HFF-Myc (cell line): ENCODE data around the gene PRKN.

Experiments
- DNase-seq: peaks from one replicate; pipeline ENCODE4 v3.0.0-alpha.2; 2011; ENCODE audit warnings: low read depth; ENCODE audit errors: extremely low read depth
- H3K4me3 ChIP-seq: replicated peaks from 2 replicates; pipeline ENCODE4 v1.5.1; 2011; ENCODE audit warnings: low read depth, mild to moderate bottlenecking, control low read depth, low read length
- CTCF ChIP-seq: IDR thresholded peaks from 2 replicates; pipeline ENCODE4 v1.5.1; 2012; ENCODE audit warnings: mild to moderate bottlenecking, low read depth, low read length, control low read depth; ENCODE audit errors: missing control alignments

The PRKN gene

GRCh38 chr6:162056061-162056460 is 671.5 kb downstream of the PRKN start:
- H3K4me3 ChIP-seq: no peak overlapping the region
- no peak for DNase-seq
- no peak for TF ChIP-seq CTCF

- DNase-seq: no peak
- no peak overlapping the region for H3K4me3 ChIP-seq
- TF ChIP-seq CTCF: no peak
Observed at GRCh38 chr6:162055365-162055764, 672.2 kb downstream of the PRKN start.

GRCh38 chr6:162053084-162053483 is 674.5 kb downstream of the PRKN start:
- TF ChIP-seq CTCF: no peak
- no peak overlapping the region for H3K4me3 ChIP-seq
- DNase-seq: no peak

GRCh38 chr6:162050579-162050978 is 677.0 kb downstream of the PRKN start:
- DNase-seq: no peak
- TF ChIP-seq CTCF: no peak
- H3K4me3 ChIP-seq: no peak overlapping the region

GRCh38 chr6:162046324-162046723 is 681.2 kb downstream of the PRKN start:
- H3K4me3 ChIP-seq: no peak overlapping the region
- no peak for DNase-seq
- TF ChIP-seq CTCF: no peak

- no peak for TF ChIP-seq CTCF
- DNase-seq: no peak
- no peak overlapping the region for H3K4me3 ChIP-seq
Observed at GRCh38 chr6:162032620-162033019, 694.9 kb downstream of the PRKN start.

GRCh38 chr6:162029873-162030576 is 697.5 kb downstream of the PRKN start:
- no peak for DNase-seq
- TF ChIP-seq CTCF: no peak
- H3K4me3 ChIP-seq: no peak overlapping the region
